RPMI8226 (cell line): ENCODE results near the gene NECAP2.
"Not testable (repeated sequence)": the region's sequence is repeated elsewhere in the genome, so short reads cannot be mapped to it uniquely, and the experiment has no call there.

Source experiments
- DNase-seq: peaks from one replicate; pipeline ENCODE4 v3.0.0-alpha.2; 2015

Gene NECAP2

GRCh38 chr1:16433030-16433429, 7.5 kb upstream of the NECAP2 start:
- peak; percentile 54 for DNase-seq

- DNase-seq: no peak
Observed at GRCh38 chr1:16434007-16434406, 6.5 kb upstream of the NECAP2 start.

GRCh38 chr1:16434501-16434900, 6.0 kb upstream of the NECAP2 start:
- DNase-seq: no peak

- no peak for DNase-seq
Observed at GRCh38 chr1:16436946-16437474, 3.5 kb upstream of the NECAP2 start, which contains the start of gene SPATA21. Gene SPATA21, minus strand, starts transcription at chr1:16437424. Its CDS starts 6,053 bp downstream, at chr1:16431371.

GRCh38 chr1:16438516-16438915, 2.0 kb upstream of the NECAP2 start:
- DNase-seq: peak; percentile 27

- no peak for DNase-seq
Observed at GRCh38 chr1:16438924-16439323, 1.6 kb upstream of the NECAP2 start.

GRCh38 chr1:16440131-16440469, 424 bp upstream of the NECAP2 start:
- peak; percentile 14 for DNase-seq

- DNase-seq: peak; percentile 52
Observed at GRCh38 chr1:16441282-16441665, 750 bp downstream of the NECAP2 start.

- DNase-seq: peak; percentile 88
Observed at GRCh38 chr1:16442265-16442664, 1.7 kb downstream of the NECAP2 start.

- DNase-seq: peak; percentile 57
Observed at GRCh38 chr1:16442941-16443340, 2.4 kb downstream of the NECAP2 start.

GRCh38 chr1:16443975-16444770, 3.6 kb downstream of the NECAP2 start:
- DNase-seq: peak; percentile 93

- peak; percentile 83 for DNase-seq
Observed at GRCh38 chr1:16445052-16445451, 4.5 kb downstream of the NECAP2 start.

GRCh38 chr1:16446116-16446515, 5.6 kb downstream of the NECAP2 start:
- DNase-seq: no peak

- DNase-seq: no peak
Observed at GRCh38 chr1:16447641-16448040, 7.1 kb downstream of the NECAP2 start.

- DNase-seq: no peak
Observed at GRCh38 chr1:16449065-16449464, 8.5 kb downstream of the NECAP2 start.

- DNase-seq: no peak
Observed at GRCh38 chr1:16449666-16450065, 9.1 kb downstream of the NECAP2 start.

GRCh38 chr1:16450863-16451481, 10.4 kb downstream of the NECAP2 start:
- DNase-seq: no peak

GRCh38 chr1:16451841-16452528, 11.5 kb downstream of the NECAP2 start:
- no peak for DNase-seq

- not testable (repeated sequence) for DNase-seq
Observed at GRCh38 chr1:16454909-16455308, 14.4 kb downstream of the NECAP2 start.

- not testable (repeated sequence) for DNase-seq
Observed at GRCh38 chr1:16456151-16456550, 15.6 kb downstream of the NECAP2 start.

GRCh38 chr1:16458831-16459230, 18.3 kb downstream of the NECAP2 start:
- no peak for DNase-seq

- no peak for DNase-seq
Observed at GRCh38 chr1:16459352-16459925, 18.9 kb downstream of the NECAP2 start.

GRCh38 chr1:16461681-16462080, 21.2 kb downstream of the NECAP2 start:
- DNase-seq: no peak
